HG03558 (cell line): ENCODE measurements around the gene WNT9A.
"Not testable (repeated sequence)": the region's sequence is repeated elsewhere in the genome, so short reads cannot be mapped to it uniquely, and the experiment has no call there.

ENCODE experiments used
- ATAC-seq: cut with Tn5 transposase; IDR thresholded peaks from one replicate; pipeline ENCODE4 v1.9.1; 2021; ENCODE audit warnings: moderate number of reproducible peaks; ENCODE audit not compliant: unreplicated experiment; ENCODE audit errors: extremely low read depth

Gene WNT9A

GRCh38 chr1:227947676-227948492 is at the start of gene WNT9A:
Gene WNT9A (minus strand): TSS chr1:227947932. CDS start chr1:227947887, 45 bp downstream.
- no peak for ATAC-seq

DNA sequence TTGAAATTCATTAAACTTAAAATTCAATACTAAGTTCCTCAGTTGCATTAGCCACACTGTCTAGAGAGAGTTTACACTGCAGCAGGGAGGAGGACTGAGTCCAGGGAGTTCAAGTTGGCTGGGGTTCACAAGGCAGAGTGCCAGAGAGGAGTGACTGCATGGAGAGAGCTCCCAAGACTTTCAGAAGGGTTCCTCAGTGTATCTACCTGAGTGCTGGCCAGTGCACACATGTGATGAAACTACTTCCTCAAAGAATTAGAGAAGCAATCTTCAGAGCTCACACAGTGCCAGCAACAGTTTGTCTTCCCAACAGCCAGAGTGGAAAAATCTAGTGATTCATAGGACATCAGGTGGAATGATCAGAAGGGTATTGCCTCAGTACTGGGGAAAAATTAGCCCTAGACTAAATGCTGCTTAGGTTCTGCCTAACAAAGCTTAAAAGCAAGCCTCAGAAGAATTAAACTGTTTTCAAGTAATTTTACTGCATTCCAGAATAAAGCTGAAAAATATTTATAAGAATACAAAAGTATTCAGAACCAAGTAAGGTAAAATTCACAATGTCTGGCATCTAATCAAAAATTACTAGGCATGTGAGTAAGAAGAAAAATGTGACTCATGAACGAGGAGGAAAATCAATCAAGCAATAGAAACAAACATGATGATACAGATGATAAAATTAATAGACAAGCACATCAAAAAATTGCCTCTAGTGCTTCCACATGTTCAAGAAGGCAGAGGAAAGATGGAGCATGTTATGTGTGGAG is 48.6 kb upstream of the WNT9A start:
- no peak for ATAC-seq

GRCh38 chr1:227994632-227995300 is 47.0 kb upstream of the WNT9A start:
- no peak for ATAC-seq

DNA sequence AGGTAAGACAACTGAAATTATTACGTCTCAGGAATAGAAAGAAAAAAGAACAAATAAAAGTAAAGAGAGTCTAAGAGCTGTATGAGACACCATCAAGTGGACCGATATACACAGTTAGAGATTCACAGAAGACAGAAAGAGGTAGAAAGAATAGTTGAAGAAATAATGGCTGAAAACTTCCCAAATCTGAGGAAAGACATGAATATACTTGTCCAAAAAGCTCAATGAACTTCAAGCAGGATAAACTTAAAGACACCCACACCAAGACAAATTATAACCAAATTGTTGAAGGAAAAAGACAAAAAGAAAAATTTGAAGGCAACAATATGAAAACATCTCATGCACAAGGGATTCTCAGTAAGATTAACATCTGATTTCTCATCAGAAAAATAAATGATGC is 39.4 kb upstream of the WNT9A start:
- no peak for ATAC-seq

DNA sequence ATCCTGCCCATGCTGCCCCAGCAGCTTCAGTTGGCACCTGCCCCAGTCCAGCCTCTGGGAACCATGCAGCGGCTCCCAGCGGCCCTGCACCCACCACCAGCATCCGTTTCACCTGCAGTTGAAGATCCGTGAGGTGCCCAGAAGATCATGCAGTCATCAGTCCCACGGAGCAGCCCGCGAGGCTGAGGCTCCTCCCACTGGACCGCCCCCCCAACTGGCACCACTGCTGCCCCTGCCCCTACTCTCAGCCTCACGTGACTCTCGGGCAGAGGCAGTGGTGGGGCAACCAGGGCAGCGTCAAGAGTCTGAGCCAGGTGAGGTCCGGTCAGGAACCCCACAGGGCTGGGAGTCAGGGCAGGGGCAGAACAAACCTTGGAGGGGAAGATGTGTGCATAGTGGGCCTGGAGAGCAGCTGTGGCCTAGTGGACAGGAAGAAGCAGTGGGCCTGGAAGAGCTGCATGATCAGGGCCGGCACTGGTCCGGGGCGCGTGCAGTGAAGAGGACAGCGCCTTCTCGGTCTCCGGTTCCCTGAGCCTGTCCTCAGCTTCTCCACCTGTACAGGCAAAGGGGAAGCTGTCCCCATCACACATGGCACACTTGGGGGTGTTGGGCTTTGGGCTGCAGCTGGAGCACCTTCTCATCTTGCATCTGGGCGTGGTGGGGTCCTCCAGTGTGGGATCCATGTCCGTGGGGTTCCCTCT is 28.0 kb upstream of the WNT9A start:
- ATAC-seq = not testable (repeated sequence)

- not testable (repeated sequence) for ATAC-seq
Observed at GRCh38 chr1:227973724-227974288, 26.1 kb upstream of the WNT9A start.

DNA sequence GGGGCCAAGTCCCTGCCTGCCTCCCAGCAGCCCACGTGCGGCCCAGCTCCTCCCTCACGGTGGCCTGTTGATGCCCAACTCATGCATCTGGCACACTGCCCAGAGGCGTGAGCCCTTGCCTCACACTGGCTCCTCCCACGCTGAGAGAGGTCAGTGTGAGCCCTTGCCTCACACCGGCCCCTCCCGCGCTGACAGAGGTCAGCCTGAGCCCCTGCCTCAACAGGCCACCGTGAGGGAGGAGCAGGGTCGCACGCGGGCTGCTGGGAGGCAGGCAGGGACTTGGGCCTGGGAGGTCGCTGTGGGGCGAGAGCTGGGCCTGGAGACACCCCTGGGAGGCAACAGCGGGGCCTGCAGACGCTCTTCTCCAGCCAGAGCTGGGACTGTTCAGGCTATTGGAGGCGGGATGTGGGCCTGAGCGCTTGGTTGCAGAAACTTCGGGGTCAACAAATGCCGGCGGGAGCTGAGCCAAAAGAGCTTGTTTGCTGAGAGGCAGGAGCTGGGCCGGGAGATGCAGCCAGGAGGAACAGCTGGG is 25.2 kb upstream of the WNT9A start:
- ATAC-seq = not testable (repeated sequence)

DNA sequence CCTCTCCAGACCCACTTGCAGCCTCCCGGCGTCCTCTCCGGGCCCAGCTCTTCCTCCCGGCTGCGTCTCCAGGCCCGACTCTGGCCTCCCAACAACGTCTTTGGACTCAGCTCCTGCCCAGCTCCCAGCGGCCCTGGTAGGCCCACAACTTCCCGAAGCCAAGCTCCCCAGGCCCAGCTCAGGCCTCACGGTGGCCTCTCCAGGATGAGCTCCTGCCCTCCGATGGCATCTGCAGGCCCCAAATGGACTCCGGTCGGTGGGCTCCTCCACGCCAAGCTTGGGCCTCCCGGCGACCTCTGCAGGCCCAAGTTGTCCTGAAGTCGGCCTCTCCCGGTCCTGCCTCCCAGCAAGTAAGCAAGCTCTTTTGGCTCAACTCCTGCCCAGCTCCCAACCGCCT is 24.5 kb upstream of the WNT9A start:
- not testable (repeated sequence) for ATAC-seq

- ATAC-seq = not testable (repeated sequence)
Observed at GRCh38 chr1:227971643-227972282, 24.0 kb upstream of the WNT9A start.

DNA sequence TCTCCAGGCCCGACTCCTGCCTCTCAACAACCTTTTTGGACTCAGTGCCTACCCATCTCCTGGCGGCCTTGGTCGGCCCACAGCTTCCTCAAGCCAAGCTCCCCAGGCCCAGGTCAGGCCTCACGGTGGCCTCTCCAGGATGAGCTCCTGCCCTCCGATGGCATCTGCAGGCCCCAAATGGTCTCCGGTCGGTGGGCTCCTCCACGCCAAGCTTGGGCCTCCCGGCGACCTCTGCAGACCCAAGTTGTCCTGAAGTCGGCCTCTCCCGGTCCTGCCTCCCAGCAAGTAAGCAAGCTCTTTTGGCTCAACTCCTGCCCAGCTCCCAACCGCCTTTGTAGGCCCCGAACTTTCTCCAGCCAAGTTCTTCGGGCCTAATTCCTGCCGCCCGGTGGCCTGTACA is 23.5 kb upstream of the WNT9A start:
- not testable (repeated sequence) for ATAC-seq

DNA sequence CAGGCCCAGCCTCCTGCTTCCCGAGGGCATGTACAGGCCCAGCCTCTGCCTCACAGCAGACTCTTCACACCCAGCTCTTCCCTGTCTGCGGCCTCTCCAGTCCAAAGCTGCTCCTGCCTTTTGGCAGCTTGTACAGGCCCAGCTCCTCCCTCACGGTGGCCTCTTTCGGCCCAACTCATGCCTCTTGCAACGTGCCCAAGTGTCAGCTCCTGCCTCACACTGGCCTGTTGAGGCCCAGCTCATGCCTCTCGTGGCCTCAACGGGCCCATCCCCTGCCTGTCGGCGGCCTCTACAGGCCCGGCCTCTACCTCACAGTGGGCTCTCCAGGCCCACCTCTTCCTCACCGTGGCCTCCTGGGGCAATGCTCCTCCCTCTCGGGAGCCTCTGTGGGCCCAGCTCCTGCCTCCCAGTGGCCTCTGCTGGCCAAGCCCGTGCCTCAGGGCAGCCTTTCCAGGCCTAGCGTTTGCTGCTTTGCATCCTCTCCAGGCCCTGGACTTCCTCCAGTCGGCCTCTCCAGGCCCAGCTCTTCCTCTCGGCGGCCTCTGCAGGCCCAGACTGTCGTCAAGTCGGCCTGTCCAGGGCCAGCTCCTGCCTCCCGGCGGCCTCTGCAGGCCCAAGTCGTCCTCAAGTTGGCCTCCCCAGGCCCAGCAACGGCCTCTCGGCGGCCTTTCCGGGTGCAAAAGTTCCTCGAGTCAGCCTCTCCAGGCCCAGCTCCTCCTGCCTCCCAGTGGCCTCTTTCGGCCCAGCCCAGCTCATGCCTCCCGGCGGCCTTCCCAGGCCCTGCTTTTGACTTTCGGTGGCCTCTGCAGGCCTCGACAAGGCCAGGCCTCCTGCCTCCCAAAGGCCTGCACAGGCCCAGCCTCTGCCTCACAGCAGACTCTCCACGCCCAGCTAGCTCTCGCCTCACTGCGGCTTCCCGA is 22.6 kb upstream of the WNT9A start:
- not testable (repeated sequence) for ATAC-seq

DNA sequence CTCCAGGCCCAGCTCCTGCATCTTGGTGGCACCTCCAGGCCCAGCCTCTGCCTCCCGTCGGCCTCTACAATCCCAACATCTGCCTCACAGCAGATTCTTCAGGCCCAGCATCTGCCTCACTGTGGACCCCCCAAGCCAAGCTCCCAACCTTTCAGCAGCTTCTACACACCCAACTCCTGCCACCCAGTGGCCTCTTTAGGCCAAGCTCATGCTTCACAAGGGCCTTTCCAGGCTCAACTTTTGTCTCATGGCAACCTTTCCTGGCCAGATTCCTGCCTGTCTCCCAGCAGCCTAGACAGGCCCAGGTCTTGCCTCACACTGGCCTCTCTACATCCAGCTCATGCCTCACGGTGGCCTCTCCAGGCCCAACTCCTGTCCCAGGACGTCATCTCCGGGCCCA is 20.1 kb upstream of the WNT9A start:
- ATAC-seq = not testable (repeated sequence)

GRCh38 chr1:227966733-227967132 is 19.0 kb upstream of the WNT9A start:
- not testable (repeated sequence) for ATAC-seq

DNA sequence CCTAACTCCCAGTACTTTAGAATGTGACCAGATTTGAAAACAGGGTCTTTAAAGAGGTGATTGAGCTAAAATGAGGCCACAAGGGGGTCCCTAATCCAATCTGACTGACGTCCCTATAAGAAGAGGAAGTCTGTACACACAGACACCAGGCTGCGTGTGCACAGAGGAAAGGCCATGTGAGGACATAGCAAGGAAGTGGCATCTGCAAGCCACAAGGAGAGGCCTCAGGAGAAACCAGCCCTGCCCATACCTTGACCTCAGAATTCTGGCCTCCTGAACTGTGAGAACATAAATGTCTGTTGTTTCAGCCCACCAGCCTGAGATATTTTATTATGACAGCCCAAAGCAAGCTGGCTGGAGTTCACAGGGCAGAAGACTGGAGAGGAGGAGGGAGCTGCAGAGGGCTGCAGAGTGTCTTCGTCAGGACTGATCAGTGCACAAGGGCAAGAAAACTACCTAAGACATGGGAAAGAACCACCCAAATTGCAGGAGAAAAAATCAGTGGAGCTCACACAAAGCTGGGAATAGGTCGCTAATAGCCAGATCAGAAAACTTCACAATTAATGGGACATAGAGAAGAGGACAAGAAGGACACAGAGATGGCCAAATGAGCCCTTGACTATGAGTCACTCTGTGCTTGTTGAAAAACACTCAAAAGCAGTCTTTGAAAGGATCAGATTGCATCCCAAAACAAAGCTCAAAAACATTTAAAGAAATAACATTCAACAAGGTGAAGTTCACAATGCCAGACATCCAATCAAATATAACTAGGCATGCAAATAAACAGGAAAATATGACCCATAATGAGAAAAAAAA is 14.1 kb upstream of the WNT9A start:
- no peak for ATAC-seq

DNA sequence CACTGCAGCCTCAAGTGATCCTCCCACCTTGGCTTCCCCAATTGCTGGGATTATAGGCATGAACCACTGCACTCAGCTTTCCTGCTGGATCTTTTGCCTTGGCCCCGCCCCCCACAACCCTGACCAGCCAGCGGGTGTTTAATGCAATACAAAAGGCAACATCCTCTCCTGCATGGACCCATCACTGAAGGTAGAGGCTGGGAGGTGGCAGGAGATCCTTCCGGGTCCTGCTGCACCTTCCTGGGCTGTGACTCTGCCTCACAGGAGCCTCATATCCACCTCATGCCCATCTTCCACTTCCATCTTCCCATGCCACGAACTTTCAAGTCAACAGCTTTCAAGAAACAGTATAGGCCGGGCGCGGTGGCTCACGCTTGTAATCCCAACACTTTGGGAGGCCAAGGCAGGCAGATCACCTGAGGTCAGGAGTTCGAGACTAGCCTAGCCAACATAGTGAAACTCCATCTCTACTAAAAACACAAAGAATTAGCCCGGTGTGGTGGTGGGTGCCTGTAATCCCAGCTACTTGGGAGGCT is 11.7 kb upstream of the WNT9A start:
- no peak for ATAC-seq

DNA sequence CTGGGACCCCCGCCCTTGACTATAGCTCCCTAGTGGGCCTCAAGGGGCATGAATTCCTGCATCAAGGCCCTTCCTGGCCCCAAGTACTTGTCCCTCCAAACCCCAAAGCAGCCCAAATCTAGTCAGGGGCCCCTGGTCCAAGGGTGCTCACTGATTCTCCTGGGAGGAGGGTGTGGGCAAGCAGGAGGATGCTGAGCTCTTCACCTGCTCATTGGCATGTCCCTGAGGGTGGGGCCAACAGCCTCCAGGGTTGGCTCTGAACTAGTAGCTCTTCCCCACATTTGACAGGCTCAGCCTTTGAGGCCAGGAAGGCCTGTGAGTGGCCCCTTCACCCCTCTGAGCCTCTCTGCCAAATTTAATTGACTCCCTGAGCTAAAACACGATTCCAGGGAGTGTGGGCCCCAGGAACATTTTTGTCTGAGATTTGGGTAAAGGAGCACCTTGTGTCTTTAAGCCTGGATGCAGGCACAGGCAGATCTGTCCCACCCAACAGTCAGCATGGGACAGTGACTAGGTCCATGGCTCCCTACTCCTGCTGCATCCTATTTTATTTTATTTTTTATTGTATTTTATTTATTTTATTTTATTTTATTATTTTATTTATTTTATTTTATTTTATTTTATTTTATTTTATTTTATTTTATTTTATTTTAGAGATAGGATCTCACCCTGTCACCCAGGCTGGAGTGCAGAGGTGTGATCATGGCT is 11.0 kb upstream of the WNT9A start:
- ATAC-seq = no peak

GRCh38 chr1:227955808-227956207 is 8.1 kb upstream of the WNT9A start:
- ATAC-seq = no peak
